GM10248 (cell line): ENCODE data around the gene PIP5KL1.

ENCODE experiments used
- CTCF ChIA-PET: fragments of 300-600 bp; sonication (Branson Sonifier 250); formaldehyde crosslinking; extraction: SDS; loops from one replicate; lab custom pipeline; 2021; ENCODE audit warnings: antibody characterized with exemption; lab: Yijun Ruan, JAX
- POLR2A ChIA-PET: fragments of 350-650 bp; sonication (Branson Sonifier 250); formaldehyde crosslinking; extraction: SDS; loops from one replicate; lab custom pipeline; 2020; ENCODE audit warnings: antibody characterized with exemption; lab: Yijun Ruan, JAX
- DNase-seq: peaks from one replicate; pipeline ENCODE4 v3.0.0; 2012; ENCODE audit errors: extremely low spot score
- CTCF ChIP-seq: IDR thresholded peaks from 2 replicates; pipeline ENCODE4 v1.5.1; 2012; ENCODE audit warnings: mild to moderate bottlenecking, low read depth; ENCODE audit errors: extremely low read depth, missing control alignments, control extremely low read depth

PIP5KL1 gene

DNA sequence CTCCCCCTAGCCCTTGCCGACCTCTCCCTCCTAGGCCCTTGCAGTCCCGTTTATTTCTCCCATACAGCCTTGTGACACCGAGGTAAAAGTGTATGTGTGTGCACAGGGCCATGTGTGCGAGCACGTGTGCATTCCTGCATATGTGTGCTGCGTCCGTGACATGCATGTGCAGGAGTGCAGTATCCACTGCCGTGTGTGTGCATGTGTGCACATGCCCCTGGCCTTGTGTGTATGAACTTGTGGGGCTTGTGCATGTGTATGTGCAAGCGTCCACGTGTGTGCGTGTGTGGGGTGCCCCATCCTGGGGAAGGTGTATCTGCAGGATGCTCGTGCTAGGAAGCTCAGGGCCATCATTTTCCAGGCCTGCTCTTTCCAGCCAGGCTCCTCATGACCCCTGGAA, 59.7 kb downstream of the PIP5KL1 start:
- TF ChIP-seq CTCF: no peak
- CTCF ChIA-PET: interaction anchor here (1.0 to 3.9 kb wide), 26 partner anchors 8 to 285 kb away, joined by 3 to 35 read pairs (median 10); partner anchors contain the start of genes ENG, SH2D3C and TOR2A
- POLR2A ChIA-PET: no interaction called here
- no peak for DNase-seq
